Fibroblast of the aortic adventitia (primary cell): ENCODE results near the gene DTNBP1. TPM values are rescaled to one million over a fixed set of nuclear protein-coding genes. Genes with fewer than 3 reads are reported as not detected.

Experiments used
- DNase-seq: peaks from one replicate; pipeline ENCODE4 v3.0.0-alpha.2; 2010; ENCODE audit warnings: low read depth
- H3K4me3 ChIP-seq: 2 replicates; pipeline ENCODE4 v1.5.1; 2011; ENCODE audit warnings: low read depth, mild to moderate bottlenecking, control low read depth, low read length, moderate library complexity
- CTCF ChIP-seq: IDR thresholded peaks from 2 replicates; pipeline ENCODE4 v1.5.1; 2011; ENCODE audit warnings: mild to moderate bottlenecking, low read length, control low read depth, inconsistent platforms; ENCODE audit not compliant: insufficient read depth
- total RNA-seq: library from RNA; depleted of rRNA; stranded (reverse); fragments of >200 nt; gene quantifications from 2 replicates; pipeline ENCODE4 v1.2.3, GENCODE V29; 2012; ENCODE audit warnings: low replicate concordance

The DTNBP1 gene
- total RNA-seq, 1 donor: 5.8 TPM

DNA sequence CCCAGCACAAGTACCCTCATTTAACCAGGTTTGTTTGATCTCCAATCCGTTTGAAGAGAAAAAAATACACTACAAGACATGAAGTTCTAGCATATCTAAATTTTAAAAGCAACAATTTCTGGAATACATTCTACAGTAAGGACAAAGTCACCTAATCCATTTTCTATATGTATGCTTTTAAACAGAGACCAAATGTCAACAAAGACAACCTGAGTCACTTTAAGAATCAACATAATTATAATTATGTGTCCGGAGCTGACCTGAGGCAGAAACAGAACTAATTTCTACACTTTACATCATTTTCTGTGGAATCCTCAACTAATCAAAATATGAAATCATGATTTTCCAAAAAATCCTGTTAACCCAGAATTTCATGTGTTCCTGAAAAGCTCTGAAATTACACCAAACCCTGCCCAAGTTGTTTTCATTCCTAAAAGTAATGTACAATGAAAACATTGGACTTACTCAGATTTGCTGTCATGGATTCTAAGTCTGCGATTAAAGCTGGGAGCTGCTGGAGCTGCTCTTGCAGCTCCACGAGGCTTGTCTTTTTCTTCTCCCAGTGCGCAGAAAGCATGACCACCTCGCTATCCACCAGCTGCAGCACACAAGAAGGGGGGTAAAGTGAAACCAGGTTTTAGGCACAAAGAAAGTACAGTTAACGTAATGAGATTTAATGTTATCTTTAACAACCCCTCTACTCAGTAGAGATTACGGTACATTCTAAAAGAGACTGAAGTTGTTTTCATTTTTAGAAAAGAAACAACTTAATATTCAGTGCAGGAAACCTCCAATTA is 35.8 kb downstream of the DTNBP1 start:
- no peak overlapping the region for H3K4me3 ChIP-seq
- TF ChIP-seq CTCF: no peak
- peak; percentile 32 for DNase-seq

DNA sequence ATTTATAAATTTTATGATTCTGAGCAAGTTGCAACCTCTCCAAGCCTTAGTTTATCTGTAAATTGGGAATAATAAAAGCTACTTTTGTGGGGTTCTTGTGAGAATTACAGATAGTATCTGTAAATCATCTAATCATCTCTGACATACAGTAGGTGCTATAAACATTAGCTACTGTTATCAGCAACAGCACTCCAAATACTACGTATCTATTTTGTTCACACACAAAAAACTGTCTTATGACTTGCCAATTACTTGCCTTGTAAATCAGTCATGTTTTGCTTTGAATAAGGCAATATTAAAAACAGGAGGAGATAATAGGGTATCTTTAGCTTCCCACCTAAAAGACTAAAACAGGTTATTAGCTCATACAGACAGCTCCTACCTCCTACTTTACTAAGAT is 36.7 kb downstream of the DTNBP1 start:
- DNase-seq: no peak
- no peak overlapping the region for H3K4me3 ChIP-seq
- TF ChIP-seq CTCF: no peak

DNA sequence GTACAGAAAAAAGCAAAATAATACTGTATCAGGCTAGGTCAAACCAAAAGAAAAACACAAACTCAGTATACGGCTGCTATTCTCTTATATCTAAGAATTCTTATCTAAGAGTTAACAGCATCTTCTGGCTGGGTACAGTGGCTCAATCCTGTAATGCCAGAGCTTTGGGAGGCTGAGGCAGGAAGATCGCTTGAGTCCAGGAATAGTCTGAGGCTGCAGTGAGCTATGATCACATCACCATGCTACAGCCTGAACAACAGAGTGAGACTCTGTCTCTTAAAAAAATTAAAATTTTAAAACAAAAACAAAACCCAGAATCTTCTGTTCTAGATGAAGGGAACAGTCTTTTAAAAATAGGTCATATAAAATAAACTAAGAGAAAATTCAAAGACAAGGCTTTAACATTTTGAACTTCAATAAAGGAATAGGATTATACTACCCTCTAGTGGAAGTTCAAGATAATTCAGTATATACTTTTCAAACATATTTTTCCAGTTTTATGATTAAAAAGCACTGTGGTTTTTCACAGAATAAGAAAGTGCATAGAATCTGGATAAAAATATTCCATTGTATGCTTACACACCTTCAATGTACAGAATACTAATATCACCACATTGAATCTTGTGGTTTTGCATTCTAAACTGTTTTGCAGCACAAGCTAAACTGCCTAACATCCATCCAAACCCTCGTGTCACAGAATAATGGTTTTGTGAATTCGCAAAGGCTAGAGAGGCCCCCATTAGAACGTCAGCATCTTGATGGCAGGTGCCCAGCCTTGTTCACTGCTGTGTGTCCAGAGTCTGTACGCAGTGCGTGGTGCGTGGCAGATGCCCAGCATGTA is 39.3 kb downstream of the DTNBP1 start:
- peak; percentile 64 for DNase-seq
- TF ChIP-seq CTCF: peak; percentile 46
- no peak overlapping the region for H3K4me3 ChIP-seq

DNA sequence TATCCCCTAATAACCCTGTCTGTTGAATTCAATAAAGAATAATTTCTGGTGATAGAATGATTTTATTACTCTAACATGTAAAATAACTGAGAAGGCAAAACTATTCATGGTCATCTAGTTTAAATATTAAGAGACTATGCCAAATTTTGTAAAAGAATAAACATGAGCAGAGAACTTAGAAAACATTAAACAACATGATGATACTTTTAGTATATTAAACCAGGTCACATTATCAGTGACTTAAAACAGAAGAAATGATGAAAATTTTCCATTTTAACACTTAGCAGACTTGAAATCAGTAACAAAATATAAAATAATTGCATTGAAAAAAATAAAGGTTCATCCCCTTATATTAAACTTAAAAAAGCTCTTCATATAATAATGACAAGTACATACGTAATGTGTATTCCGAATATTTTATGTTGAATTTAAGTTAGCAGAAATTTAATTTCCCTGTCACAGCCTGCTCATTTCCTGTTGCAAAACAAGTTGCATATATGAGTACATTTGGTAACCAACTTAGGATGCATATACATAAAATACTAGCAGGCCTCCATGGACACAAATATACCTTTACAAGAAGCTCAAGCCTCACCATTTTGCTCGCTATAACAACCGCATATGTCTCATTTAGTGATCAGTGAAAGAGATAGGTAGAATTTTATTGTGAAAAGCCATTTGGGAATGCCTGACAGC is 40.6 kb downstream of the DTNBP1 start:
- no peak for TF ChIP-seq CTCF
- DNase-seq: no peak

DNA sequence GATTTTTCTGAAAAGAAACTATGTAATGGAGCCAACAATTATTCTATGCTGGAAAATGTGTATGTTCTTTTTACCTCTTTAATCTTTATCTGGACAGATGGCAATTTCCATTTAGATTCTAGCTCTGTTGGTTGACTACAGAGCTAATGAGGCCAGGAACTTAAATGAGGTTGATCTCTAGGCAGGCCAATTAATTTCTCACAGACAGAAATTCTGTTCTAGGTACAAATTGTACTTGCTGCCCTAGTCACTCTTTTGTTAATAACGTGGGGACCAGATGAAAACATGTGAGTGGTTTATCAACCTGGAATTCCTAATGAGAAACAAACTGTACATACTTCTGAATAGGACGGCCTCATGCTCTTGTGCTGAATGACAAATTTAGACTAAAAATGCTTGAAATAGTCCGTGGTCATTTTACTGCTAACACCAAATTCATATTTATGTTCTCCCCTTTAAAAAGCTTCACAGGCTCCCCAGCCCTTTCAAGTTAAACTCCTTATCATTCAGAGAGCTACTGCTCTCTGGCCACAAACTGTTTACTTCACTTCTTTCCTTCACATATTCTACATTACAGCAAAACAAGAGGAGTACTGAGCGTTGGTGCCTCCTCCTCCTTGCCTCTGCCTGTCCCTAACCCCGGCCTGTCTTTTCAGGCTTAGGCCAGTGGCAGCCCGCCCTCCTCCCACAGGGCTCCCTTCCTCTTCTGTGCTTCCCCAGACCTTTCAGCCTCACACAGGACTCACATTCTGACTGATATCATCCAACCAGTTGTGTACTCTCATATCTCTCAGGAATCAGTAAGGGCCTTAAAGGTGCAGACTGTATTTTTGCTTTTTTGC is 41.4 kb downstream of the DTNBP1 start:
- no peak for TF ChIP-seq CTCF
- DNase-seq: peak; percentile 8
- H3K4me3 ChIP-seq: no peak overlapping the region

More for the DNA sequence above, 40.6 kb downstream of the DTNBP1 start:
- no peak overlapping the region for H3K4me3 ChIP-seq

GRCh38 chr6:15620611-15621010 is 42.2 kb downstream of the DTNBP1 start:
- DNase-seq: no peak
- no peak overlapping the region for H3K4me3 ChIP-seq
- TF ChIP-seq CTCF: no peak
